Lower leg skin (tissue), 4 donors: ENCODE data around the gene ZNF418. TPM values are rescaled to one million over a fixed set of nuclear protein-coding genes. Genes with fewer than 3 reads are reported as not detected.
A peak's percentile ranks its signal among the peaks of the same experiment; 100 is the strongest.

Experiments used
- DNase-seq, 2 donors: peaks; one replicate each; pipeline ENCODE4 v3.0.0-alpha.2; 2019; ENCODE audit warnings: low spot score in 2 of 2
- H3K4me3 ChIP-seq: fragments of 200-600 bp; sonication (generic); 2 replicates; pipeline ENCODE4 v1.5.1; 2017; ENCODE audit warnings: mild to moderate bottlenecking, low read depth; ENCODE audit not compliant: poor library complexity, severe bottlenecking
- POLR2A ChIP-seq, 2 donors: fragments of 450-650 bp; IDR thresholded peaks; one replicate each; pipeline ENCODE4 v1.6.1; 2016 to 2017; ENCODE audit warnings: antibody characterized with exemption in 2 of 2, mild to moderate bottlenecking in 1 of 2, moderate library complexity in 1 of 2
- WGBS, 2 donors: methylation state at CpG; one replicate each; pipeline ENCODE4 v1.1.5; 2018; 5-methylcytosine and 5-hydroxymethylcytosine counted together
- intact Hi-C: fragments of 100-400 bp; cut with DNase I; formaldehyde crosslinking; loops from one replicate; pipeline ENCODE4 v1.15.0; 2023; ENCODE audit warnings: low total_unique reads
- total RNA-seq, 4 donors: library from RNA; depleted of rRNA; stranded (reverse); fragments of >200 nt; gene quantifications; one replicate each; pipeline ENCODE4 v1.1.0, GENCODE V29; 2016
- TF ChIP-seq, protein P1 (sequence below), 3 donors: fragments of 450-650 bp; IDR thresholded peaks; one replicate each; pipeline ENCODE4 v1.5.1; 2016; ENCODE audit warnings: antibody characterized with exemption in 3 of 3, mild to moderate bottlenecking in 3 of 3, moderate library complexity in 2 of 3

The ZNF418 gene
- 10 to 100 TPM in 1 of 4 donors, 1 to 10 TPM in 3; 4.3 to 10.9 (median 6.2) TPM for total RNA-seq

DNA sequence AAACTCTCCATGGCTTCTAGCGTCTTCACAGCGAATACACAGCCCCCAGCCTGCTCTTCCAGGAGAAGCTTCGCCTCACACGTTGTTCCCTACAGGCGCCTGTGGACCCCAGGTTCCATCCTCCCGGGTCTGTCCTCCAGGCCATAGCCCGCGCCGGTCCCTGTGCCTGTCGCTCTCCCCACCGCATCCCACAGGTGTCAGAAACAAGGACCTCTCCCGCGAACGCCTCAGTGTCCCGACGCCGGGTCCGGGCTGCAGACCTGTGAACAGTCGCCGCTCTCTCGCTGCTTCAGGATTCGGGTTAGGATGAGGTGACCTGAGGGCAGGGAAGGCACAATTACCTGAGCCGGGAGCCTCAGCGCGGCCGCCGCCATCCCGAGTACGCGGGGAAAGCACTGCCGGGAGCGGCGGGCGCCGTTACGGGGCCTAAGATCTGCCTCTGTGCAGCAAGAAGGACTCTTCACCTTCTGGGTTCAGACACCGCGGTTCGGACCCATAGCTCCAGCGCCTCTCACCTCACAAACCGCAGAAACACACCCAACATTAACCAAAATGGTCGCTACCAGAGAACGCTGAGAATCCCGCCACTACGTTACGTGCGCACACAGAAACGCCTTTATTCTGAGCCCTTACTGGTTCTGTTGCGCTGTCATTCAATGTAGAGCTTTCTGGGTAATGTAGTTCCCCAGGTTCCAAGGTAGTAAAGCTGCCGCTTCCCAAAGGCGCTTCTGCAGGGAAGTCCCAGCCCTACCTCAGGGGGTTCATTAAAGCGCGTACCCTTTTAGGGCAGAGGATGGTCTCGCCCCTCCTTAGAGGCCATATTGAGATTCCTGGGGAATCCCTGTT, at the start of gene ZNF418:
Gene ZNF418 (minus strand): TSS at position 583 of the 846 bp plus-strand sequence. CDS start 1,580 bp downstream, outside the sequence.
- peak within 1 kb of the TSS; percentile 53 for H3K4me3 ChIP-seq
- TF ChIP-seq, protein P1, sequence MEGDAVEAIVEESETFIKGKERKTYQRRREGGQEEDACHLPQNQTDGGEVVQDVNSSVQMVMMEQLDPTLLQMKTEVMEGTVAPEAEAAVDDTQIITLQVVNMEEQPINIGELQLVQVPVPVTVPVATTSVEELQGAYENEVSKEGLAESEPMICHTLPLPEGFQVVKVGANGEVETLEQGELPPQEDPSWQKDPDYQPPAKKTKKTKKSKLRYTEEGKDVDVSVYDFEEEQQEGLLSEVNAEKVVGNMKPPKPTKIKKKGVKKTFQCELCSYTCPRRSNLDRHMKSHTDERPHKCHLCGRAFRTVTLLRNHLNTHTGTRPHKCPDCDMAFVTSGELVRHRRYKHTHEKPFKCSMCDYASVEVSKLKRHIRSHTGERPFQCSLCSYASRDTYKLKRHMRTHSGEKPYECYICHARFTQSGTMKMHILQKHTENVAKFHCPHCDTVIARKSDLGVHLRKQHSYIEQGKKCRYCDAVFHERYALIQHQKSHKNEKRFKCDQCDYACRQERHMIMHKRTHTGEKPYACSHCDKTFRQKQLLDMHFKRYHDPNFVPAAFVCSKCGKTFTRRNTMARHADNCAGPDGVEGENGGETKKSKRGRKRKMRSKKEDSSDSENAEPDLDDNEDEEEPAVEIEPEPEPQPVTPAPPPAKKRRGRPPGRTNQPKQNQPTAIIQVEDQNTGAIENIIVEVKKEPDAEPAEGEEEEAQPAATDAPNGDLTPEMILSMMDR (IDR thresholded peaks at IDR 0.05), result no peak
- peak in 1 of 2 donors; percentile 56 for DNase-seq
- intact Hi-C loops, result no loop called here
- 6 to 7% methylated on average over 40 to 47 of the region's 54 CpGs for WGBS, 2 donors

DNA sequence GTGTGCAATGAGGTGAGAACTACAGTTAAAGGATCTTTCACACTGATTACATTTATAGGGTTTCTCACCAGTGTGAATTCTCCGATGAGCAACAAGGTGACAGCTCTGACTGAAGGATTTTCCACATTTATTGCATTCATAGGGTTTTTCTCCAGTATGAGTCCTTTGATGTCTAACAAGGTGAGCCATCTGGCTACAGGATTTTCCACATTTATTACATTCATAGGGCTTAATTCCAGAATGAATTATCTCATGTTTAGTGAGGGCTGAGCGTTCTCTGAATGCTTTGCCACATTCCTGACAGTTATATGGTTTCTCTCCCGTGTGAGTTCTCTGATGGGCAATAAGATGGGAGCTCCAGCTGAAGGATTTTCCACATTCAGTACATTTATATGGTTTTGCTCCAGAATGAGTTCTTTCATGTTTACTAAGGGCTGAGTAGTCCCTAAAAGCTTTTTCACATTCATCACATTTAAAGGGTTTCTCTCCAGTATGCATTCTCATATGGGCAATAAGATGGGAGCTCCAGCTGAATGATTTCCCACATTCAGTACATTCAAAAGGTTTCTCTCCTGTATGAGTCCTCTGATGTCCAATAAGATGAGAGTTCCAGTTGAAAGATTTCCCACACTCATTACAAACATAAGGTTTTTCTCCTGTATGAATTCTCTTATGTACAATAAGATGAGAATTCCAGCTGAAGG, 43.5 kb upstream of the ZNF418 start:
- TF ChIP-seq, protein P1 (IDR thresholded peaks at IDR 0.05), result no peak
- no peak for TF ChIP-seq POLR2A (IDR thresholded peaks at IDR 0.05)
- 95 to 99% methylated on average over 3 of the region's 3 CpGs for WGBS, 2 donors
- DNase-seq, result no peak
- intact Hi-C loops, result no loop called here
- no peak overlapping the region for H3K4me3 ChIP-seq

DNA sequence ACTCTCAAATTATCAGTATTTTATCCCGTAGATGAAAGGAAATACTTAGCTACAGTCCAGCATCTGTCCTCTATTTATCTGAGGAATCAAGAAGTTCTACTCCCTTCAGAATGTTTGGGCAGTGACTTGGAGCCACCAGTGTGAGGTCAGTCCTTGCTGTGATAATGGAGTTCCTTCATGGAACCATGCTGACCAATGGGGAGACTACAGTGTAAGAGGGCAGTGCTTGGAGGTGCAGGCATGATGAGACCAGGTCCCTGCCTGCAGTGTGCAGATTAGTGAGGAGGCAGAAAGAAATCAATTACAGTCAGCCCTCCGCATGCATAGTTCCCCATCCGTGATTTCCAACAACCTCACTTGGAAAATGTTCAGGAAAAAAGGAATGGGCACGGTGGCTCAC, 39.2 kb upstream of the ZNF418 start, which contains the start of gene C19orf18:
Gene C19orf18 (minus strand): TSS at position 101 of the 400 bp plus-strand sequence. CDS start 102 bp downstream, outside the sequence.
- 80 to 94% methylated on average over 4 of the region's 4 CpGs for WGBS, 2 donors
- TF ChIP-seq, protein P1 (IDR thresholded peaks at IDR 0.05), result no peak
- no peak for TF ChIP-seq POLR2A (IDR thresholded peaks at IDR 0.05)
- intact Hi-C loops, result no loop called here
- no peak for DNase-seq
- no peak within 1 kb of the TSS for H3K4me3 ChIP-seq

DNA sequence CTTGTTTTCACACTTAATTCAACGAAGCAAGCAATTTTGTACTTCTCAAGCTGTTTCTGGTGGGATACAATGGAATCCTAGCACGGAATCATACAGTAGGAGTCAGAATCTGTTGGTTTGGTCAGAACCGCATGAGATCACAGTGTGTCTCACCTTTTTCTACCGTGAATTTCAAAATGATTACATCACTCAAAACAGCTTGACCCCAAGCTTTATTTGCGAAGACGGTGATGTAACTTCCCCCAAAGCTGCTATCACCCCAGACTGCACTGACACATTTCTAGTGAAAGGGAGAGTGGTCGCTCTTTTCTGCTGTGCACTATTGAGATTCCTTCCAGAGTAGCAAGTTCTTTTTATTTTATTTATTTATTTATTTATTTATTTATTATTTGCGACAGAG, 29.6 kb upstream of the ZNF418 start:
- 82 to 88% methylated on average over 8 of the region's 8 CpGs for WGBS, 2 donors
- intact Hi-C loops, result no loop called here
- DNase-seq, result no peak
- no peak overlapping the region for H3K4me3 ChIP-seq
- TF ChIP-seq, protein P1 (IDR thresholded peaks at IDR 0.05), result no peak
- TF ChIP-seq POLR2A (IDR thresholded peaks at IDR 0.05), result no peak

DNA sequence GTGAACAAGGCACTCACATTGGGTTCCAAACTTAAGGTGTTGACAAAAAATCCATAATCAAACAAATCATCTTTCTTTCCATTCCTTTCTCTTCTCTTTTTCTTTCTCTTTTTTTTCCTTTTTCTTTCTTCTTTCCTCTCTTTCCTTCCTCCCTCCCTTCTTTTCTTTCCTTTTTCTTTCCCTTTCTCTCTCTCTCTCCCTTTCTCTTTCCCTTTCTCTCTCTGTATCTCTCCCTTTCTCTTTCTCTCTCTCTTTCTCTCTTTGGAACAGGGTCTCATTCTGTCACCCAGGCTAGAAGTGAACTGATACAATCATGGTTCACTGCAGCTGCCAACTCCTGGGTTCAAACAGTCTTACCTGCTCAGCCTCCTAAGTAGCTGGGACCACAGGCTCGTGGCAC, 26.6 kb upstream of the ZNF418 start:
- intact Hi-C loops, result no loop called here

More for the DNA sequence above, 26.6 kb upstream of the ZNF418 start:
- 83 to 93% methylated on average over 1 of the region's 1 CpG for WGBS, 2 donors
- no peak for DNase-seq
- TF ChIP-seq, protein P1 (IDR thresholded peaks at IDR 0.05), result no peak
- no peak for TF ChIP-seq POLR2A (IDR thresholded peaks at IDR 0.05)
- H3K4me3 ChIP-seq, result no peak overlapping the region
